Astrocyte (in vitro differentiated cells and primary cell): ENCODE measurements around the gene ATP2C2. TPM values are rescaled to one million over a fixed set of nuclear protein-coding genes. Genes with fewer than 3 reads are reported as not detected.

Experiments
- DNase-seq: peaks from one replicate; pipeline ENCODE4 v3.0.0-alpha.2; 2010; ENCODE audit warnings: low read depth
- FAIRE-seq: peaks from 2 replicates; lab custom pipeline; 2011; peaks lifted over from hg19 to GRCh38; lab: Jason Lieb, UNC
- H2AFZ ChIP-seq: 2 replicates; pipeline ENCODE4 v1.6.0; 2012; ENCODE audit warnings: low read depth, low read length, inconsistent platforms
- H3K27ac ChIP-seq: 2 replicates; pipeline ENCODE4 v1.5.1; 2011; ENCODE audit warnings: low read depth, low read length, inconsistent platforms
- H3K27me3 ChIP-seq: 2 replicates; pipeline ENCODE4 v1.6.0; 2011; ENCODE audit warnings: low read length, inconsistent platforms; ENCODE audit not compliant: insufficient read depth
- H3K36me3 ChIP-seq: 2 replicates; pipeline ENCODE4 v1.5.1; 2011; ENCODE audit warnings: low read length, inconsistent platforms; ENCODE audit not compliant: insufficient read depth
- H3K4me1 ChIP-seq: 2 replicates; pipeline ENCODE4 v1.5.1; 2011; ENCODE audit warnings: low read length, inconsistent platforms; ENCODE audit not compliant: insufficient read depth
- H3K4me2 ChIP-seq: 2 replicates; pipeline ENCODE4 v1.6.0; 2012; ENCODE audit warnings: low read length, inconsistent platforms
- H3K4me3 ChIP-seq: 2 replicates; pipeline ENCODE4 v1.5.1; 2011; ENCODE audit warnings: low read depth, mild to moderate bottlenecking, low read length, inconsistent platforms; ENCODE audit not compliant: insufficient read depth
- H3K79me2 ChIP-seq: 2 replicates; pipeline ENCODE4 v1.6.0; 2012; ENCODE audit warnings: mild to moderate bottlenecking, low read length, inconsistent platforms; ENCODE audit not compliant: insufficient read depth
- H3K9ac ChIP-seq: 2 replicates; pipeline ENCODE4 v1.6.0; 2012; ENCODE audit warnings: mild to moderate bottlenecking, low read length, inconsistent platforms
- H3K9me3 ChIP-seq: 2 replicates; pipeline ENCODE4 v1.5.1; 2012; ENCODE audit warnings: low read depth, mild to moderate bottlenecking, low read length, inconsistent platforms; ENCODE audit not compliant: insufficient read depth
- H4K20me1 ChIP-seq: 2 replicates; pipeline ENCODE4 v1.6.0; 2012; ENCODE audit warnings: low read length, inconsistent platforms; ENCODE audit not compliant: insufficient read depth
- H3K27ac Mint-ChIP-seq: one replicate; pipeline ENCODE4 v1.8.0; 2021; ENCODE audit warnings: mild to moderate bottlenecking, mixed read lengths; ENCODE audit not compliant: unreplicated experiment
- H3K27me3 Mint-ChIP-seq: one replicate; pipeline ENCODE4 v1.8.0; 2021; ENCODE audit warnings: low read depth, mixed read lengths; ENCODE audit not compliant: unreplicated experiment
- H3K36me3 Mint-ChIP-seq: one replicate; pipeline ENCODE4 v1.8.0; 2021; ENCODE audit warnings: low read depth, mixed read lengths; ENCODE audit not compliant: unreplicated experiment
- H3K4me1 Mint-ChIP-seq: one replicate; pipeline ENCODE4 v1.8.0; 2021; ENCODE audit warnings: low read depth, mixed read lengths; ENCODE audit not compliant: unreplicated experiment
- H3K4me3 Mint-ChIP-seq: one replicate; pipeline ENCODE4 v1.8.0; 2021; ENCODE audit warnings: mild to moderate bottlenecking, moderate library complexity, mixed read lengths; ENCODE audit not compliant: unreplicated experiment
- H3K9me3 Mint-ChIP-seq: one replicate; pipeline ENCODE4 v1.8.0; 2021; ENCODE audit warnings: mild to moderate bottlenecking, mixed read lengths; ENCODE audit not compliant: unreplicated experiment
- EZH2 ChIP-seq: IDR thresholded peaks from 2 replicates; pipeline ENCODE4 v1.6.1; 2012; ENCODE audit warnings: mild to moderate bottlenecking, low read length, inconsistent platforms; ENCODE audit not compliant: insufficient read depth
- total RNA-seq: library from RNA; stranded (reverse); gene quantifications from 2 replicates; pipeline ENCODE4 v1.2.1, GENCODE V29; 2021
- TF ChIP-seq, protein P1 (sequence below): IDR thresholded peaks from 2 replicates; pipeline ENCODE4 v1.5.1; 2011; ENCODE audit warnings: low read depth, mild to moderate bottlenecking, inconsistent platforms, low read length, moderate library complexity; ENCODE audit not compliant: insufficient read depth

ATP2C2 gene
- total RNA-seq, 1 donor from 2014 or later, result 0.41 TPM

DNA sequence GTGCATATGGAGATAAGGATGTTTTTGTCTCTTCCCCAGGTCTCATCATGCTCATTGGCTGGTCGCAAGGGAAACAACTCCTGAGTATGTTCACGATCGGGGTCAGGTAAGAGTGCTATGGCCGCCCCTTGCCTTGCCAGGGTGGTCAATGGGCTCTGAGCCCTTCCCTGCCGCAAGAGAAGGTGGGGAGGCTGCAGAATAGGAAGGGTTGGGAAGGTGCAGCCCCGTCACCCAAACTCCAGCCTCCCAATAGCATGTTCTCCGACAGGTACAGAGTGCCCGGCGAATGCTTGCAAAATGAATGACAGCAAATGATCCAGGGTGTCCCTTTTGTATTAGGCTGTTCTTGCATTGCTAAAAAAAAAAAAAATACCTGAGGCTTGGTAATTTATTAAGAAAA lies 57.4 kb downstream of the ATP2C2 start:
- Histone ChIP-seq H3K9ac (no peak overlapping the region), H3K36me3 (no peaks in the 10 kb centered on the region), H3K79me2 (no peaks in the 10 kb centered on the region), H3K4me3 (no peak overlapping the region), H3K27ac (no peak overlapping the region), H3K4me2 (no peak overlapping the region), H3K4me1 (no peaks in the 10 kb centered on the region), H2AFZ (no peak overlapping the region), H3K9me3 (no peaks in the 10 kb centered on the region), H3K27me3 (peaks cover 15% of the 10 kb centered on the region), H4K20me1 (no peaks in the 10 kb centered on the region)
- Mint-ChIP-seq H3K9me3 (peaks cover 16% of the 10 kb centered on the region), H3K4me3 (no peak overlapping the region), H3K36me3 (no peaks in the 10 kb centered on the region), H3K27ac (no peak overlapping the region), H3K4me1 (no peaks in the 10 kb centered on the region), H3K27me3 (peaks cover 51% of the 10 kb centered on the region)
- DNase-seq (no peak), FAIRE-seq (no peak)
- no peak for TF ChIP-seq EZH2
- TF ChIP-seq, protein P1, sequence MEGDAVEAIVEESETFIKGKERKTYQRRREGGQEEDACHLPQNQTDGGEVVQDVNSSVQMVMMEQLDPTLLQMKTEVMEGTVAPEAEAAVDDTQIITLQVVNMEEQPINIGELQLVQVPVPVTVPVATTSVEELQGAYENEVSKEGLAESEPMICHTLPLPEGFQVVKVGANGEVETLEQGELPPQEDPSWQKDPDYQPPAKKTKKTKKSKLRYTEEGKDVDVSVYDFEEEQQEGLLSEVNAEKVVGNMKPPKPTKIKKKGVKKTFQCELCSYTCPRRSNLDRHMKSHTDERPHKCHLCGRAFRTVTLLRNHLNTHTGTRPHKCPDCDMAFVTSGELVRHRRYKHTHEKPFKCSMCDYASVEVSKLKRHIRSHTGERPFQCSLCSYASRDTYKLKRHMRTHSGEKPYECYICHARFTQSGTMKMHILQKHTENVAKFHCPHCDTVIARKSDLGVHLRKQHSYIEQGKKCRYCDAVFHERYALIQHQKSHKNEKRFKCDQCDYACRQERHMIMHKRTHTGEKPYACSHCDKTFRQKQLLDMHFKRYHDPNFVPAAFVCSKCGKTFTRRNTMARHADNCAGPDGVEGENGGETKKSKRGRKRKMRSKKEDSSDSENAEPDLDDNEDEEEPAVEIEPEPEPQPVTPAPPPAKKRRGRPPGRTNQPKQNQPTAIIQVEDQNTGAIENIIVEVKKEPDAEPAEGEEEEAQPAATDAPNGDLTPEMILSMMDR, result no peak

DNA sequence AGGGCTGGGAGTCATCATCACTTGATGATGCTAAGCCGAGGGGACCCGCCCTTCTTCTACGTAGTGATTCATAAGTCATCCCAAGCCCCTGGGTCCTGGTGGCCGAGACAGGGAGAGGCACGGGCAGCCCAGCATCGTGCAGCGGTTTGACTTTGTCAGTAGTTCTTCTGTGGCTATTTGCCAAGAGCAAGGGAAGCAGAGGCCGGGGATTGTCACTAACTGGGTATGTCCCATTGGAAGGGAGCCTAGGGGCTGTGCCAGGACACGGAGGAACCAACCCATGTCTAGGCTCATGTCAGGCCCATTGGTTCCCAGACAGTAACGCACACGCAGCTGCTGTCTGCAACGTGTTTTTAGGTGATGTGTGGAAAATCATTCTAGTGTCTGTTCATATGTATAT lies 58.5 kb downstream of the ATP2C2 start:
- Histone ChIP-seq H2AFZ (no peak overlapping the region), H3K79me2 (no peaks in the 10 kb centered on the region), H3K36me3 (no peaks in the 10 kb centered on the region), H3K27me3 (peaks cover 15% of the 10 kb centered on the region), H3K4me2 (no peak overlapping the region), H3K9me3 (no peaks in the 10 kb centered on the region), H3K27ac (no peak overlapping the region), H3K4me1 (no peaks in the 10 kb centered on the region), H3K9ac (no peak overlapping the region), H3K4me3 (no peak overlapping the region), H4K20me1 (no peaks in the 10 kb centered on the region)
- DNase-seq (no peak), FAIRE-seq (no peak)
- no peaks in the 10 kb centered on the region for H3K4me1 Mint-ChIP-seq
- TF ChIP-seq, protein P1, result no peak
- TF ChIP-seq EZH2, result no peak
- peaks cover 56% of the 10 kb centered on the region for H3K27me3 Mint-ChIP-seq
- no peak overlapping the region for H3K4me3 Mint-ChIP-seq
- H3K9me3 Mint-ChIP-seq, result peaks cover 16% of the 10 kb centered on the region
- H3K36me3 Mint-ChIP-seq, result no peaks in the 10 kb centered on the region
- H3K27ac Mint-ChIP-seq, result no peak overlapping the region

DNA sequence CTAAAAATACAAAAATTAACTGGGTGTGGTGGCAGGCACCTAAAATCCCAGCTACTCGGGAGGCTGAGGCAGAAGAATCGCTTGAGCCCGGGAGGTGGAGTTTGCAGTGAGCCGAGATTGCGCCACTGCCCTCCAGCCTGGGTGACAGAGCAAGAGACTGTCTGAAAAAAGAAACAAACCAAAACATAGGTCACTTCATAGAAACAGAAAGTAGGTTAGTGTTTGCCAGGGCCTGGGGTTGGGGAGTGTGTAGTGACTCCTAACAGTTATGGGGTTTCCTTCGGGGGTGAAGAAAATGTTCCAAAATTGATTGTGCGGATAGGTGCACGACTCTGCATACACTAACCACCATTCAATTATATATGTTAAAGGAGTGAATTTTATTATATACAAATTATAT lies 59.2 kb downstream of the ATP2C2 start:
- Histone ChIP-seq H3K4me2 (no peak overlapping the region), H3K4me3 (no peak overlapping the region), H3K9ac (no peak overlapping the region), H4K20me1 (no peaks in the 10 kb centered on the region), H3K4me1 (no peaks in the 10 kb centered on the region), H3K27ac (no peak overlapping the region), H3K36me3 (no peaks in the 10 kb centered on the region), H2AFZ (no peak overlapping the region), H3K9me3 (no peaks in the 10 kb centered on the region), H3K79me2 (no peaks in the 10 kb centered on the region), H3K27me3 (peaks cover 15% of the 10 kb centered on the region)
- FAIRE-seq (no peak), DNase-seq (no peak)
- Mint-ChIP-seq H3K36me3 (no peaks in the 10 kb centered on the region), H3K9me3 (peaks cover 16% of the 10 kb centered on the region), H3K27me3 (peaks cover 56% of the 10 kb centered on the region), H3K27ac (no peak overlapping the region), H3K4me1 (no peaks in the 10 kb centered on the region), H3K4me3 (no peak overlapping the region)
- TF ChIP-seq EZH2, result no peak
- TF ChIP-seq, protein P1, result no peak
